K562 (cell line): Measurements from ENCODE around the gene ABCB9. TPM values are rescaled to one million over a fixed set of nuclear protein-coding genes. Genes with fewer than 3 reads are reported as not detected.

ENCODE experiments used
- BCLAF1 ChIP-seq, 2 experiments: fragments of 450-650 bp in 1 of 2; IDR thresholded peaks; 2 replicates each; pipeline ENCODE4 v1.6.1; 2011 to 2017; ENCODE audit warnings: low read depth in 2 of 2, antibody characterized with exemption in 1 of 2, borderline replicate concordance in 1 of 2, low read length in 1 of 2, mild to moderate bottlenecking in 1 of 2, mixed read lengths in 1 of 2; ENCODE audit not compliant: control insufficient read depth in 1 of 2
- CHD7 ChIP-seq: fragments of 200-600 bp; sonication (generic); IDR thresholded peaks from one replicate; pipeline ENCODE4 v1.6.1; 2012; ENCODE audit warnings: mild to moderate bottlenecking, low read depth, low read length, inconsistent platforms
- FIP1L1 ChIP-seq: fragments of 200-400 bp; formaldehyde crosslinking; IDR thresholded peaks from 2 replicates; pipeline ENCODE4 v1.6.1; 2018; ENCODE audit warnings: mild to moderate bottlenecking, low read depth, low read length; ENCODE audit not compliant: poor library complexity, severe bottlenecking
- PCBP2 ChIP-seq: fragments of 200-400 bp; formaldehyde crosslinking; IDR thresholded peaks from 2 replicates; pipeline ENCODE4 v1.6.1; 2018; ENCODE audit warnings: low read length, low read depth, mild to moderate bottlenecking, moderate library complexity; ENCODE audit not compliant: poor library complexity, severe bottlenecking
- POLR2G ChIP-seq: fragments of 200-400 bp; formaldehyde crosslinking; IDR thresholded peaks from 2 replicates; pipeline ENCODE4 v1.6.1; 2017; ENCODE audit warnings: low read depth, mild to moderate bottlenecking, antibody characterized with exemption, low read length, moderate library complexity
- USF2 ChIP-seq: sonication (generic); formaldehyde crosslinking; IDR thresholded peaks from 2 replicates; pipeline ENCODE4 v1.5.0; 2020; ENCODE audit warnings: missing genetic modification reagents
- ZNF24 ChIP-seq: fragments of 450-650 bp; IDR thresholded peaks from 2 replicates; pipeline ENCODE4 v1.6.1; 2016
- ZNF354B ChIP-seq: fragments of 250-450 bp; sonication (Bioruptor Pico); IDR thresholded peaks from 2 replicates; pipeline ENCODE4 v1.4.0; 2020
- polyA plus RNA-seq, 8 experiments: library from polyadenylated mRNA; depleted of rRNA in 4 of 8; stranded (reverse) in 5 of 8; unstranded in 3 of 8; fragments of >200 nt; fragmentation: Nextera tagmentation in 2 of 8; fragmentation: Illumina TruSeq in 1 of 8; extraction: Ambion mirVana in 2 of 8; extraction: Trizol in 1 of 8; gene quantifications; 2 replicates each; pipeline versions ENCODE4 v1.2.1 to v1.2.3, GENCODE V29; 2011 to 2014; ENCODE audit warnings: inconsistent platforms in 1 of 8, missing spikeins in 1 of 8
- total RNA-seq, 7 experiments: library from RNA; depleted of rRNA in 6 of 7; stranded (reverse); fragments of >200 nt in 6 of 7; fragmentation: Illumina TruSeq in 2 of 7; extraction: Trizol in 2 of 7; gene quantifications; 2 replicates each; pipeline versions ENCODE4 v1.2.1 to v1.2.3, GENCODE V29; 2011 to 2021; ENCODE audit warnings: low replicate concordance in 1 of 7
- TF ChIP-seq, protein P1 (sequence below): IDR thresholded peaks from 2 replicates; pipeline ENCODE4 v1.6.1; 2012; ENCODE audit warnings: low read depth, low read length, improper control_type of control experiment, borderline replicate concordance

The ABCB9 gene
- total and polyA plus RNA-seq, 9 of the 15 experiments (the other 6 are each of a cell fraction or from before 2014, with no cell fraction given): 0.20 to 12.6 (median 6.2) TPM

DNA sequence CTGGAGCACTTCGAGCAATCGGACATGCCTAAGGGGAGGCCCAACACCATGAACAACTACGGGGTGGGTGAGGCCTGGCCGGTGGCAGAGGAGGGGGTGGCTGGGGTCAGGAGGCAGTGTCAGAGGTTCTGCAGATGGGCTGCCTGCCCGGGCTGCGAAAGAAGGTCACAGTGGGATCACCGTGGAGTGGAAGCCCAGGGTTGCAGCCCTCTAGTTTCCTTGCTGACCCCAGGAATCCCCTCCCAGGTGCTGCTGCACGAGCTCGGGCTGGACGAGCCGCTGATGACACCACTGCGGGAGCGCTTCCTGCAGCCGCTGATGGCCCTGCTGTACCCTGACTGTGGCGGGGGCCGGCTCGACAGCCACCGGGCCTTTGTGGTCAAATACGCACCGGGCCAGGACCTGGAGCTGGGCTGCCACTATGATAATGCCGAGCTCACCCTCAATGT is 12.3 kb upstream of the ABCB9 start (continued):
- TF ChIP-seq CHD7 (no peak), BCLAF1 (IDR thresholded peaks at IDR 0.05; ENCODE audit: borderline replicate concordance in 1 of 2, control insufficient read depth in 1 of 2, low read depth in 2 of 2, low read length in 1 of 2) (no peak), FIP1L1 (peak; percentile 22), POLR2G (peak; percentile 68), ZNF354B (CRISPR knock-in tag) (no peak), USF2 (no peak), ZNF24 (no peak), PCBP2 (no peak)
- TF ChIP-seq, protein P1, sequence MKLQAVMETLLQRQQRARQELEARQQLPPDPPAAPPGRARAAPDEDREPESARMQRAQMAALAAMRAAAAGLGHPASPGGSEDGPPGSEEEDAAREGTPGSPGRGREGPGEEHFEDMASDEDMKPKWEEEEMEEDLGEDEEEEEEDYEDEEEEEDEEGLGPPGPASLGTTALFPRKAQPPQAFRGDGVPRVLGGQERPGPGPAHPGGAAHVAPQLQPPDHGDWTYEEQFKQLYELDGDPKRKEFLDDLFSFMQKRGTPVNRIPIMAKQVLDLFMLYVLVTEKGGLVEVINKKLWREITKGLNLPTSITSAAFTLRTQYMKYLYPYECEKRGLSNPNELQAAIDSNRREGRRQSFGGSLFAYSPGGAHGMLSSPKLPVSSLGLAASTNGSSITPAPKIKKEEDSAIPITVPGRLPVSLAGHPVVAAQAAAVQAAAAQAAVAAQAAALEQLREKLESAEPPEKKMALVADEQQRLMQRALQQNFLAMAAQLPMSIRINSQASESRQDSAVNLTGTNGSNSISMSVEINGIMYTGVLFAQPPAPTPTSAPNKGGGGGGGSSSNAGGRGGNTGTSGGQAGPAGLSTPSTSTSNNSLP: no peak
